NCI-H524 (cell line): ENCODE measurements around the gene ERGIC1.
"Not testable (repeated sequence)": the region's sequence is repeated elsewhere in the genome, so short reads cannot be mapped to it uniquely, and the experiment has no call there.

ENCODE experiments used
- DNase-seq, 2 experiments: peaks; one replicate each; lab custom pipeline; 2025; lab: John Stamatoyannopoulos, UW

ERGIC1 gene

DNA sequence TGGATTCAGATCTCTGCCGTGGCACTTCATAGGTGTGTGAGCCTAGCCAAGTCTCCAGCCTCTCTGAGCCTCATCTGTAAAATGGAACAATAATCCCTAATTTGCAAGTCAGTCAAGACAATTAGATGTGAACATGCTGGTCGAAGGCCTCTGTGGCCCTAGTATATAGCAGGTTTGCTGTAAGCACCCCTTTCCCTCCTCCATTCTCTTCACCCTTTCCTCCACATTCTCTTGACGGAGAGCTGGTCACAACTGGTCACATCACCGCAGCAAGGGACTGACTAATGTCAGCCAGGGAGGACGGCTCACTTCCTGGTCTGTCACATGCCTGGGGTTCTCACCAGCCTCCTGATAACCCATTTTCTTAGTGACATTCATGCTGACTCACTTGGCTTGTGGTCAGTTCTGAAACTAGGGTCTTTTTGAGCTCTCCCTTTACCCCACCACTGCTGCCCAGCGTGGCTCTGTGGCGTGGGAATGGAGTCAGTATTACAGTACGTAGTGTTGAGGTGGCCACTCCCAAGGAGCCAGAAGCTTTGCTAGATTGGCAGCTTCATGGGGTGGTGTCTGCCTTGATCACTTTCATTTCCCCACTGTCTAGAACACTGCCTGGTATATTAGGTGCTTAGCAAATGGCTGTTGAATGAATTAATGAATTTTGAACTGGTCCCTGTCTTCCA lies 47.8 kb downstream of the ERGIC1 start:
- no peak for DNase-seq

DNA sequence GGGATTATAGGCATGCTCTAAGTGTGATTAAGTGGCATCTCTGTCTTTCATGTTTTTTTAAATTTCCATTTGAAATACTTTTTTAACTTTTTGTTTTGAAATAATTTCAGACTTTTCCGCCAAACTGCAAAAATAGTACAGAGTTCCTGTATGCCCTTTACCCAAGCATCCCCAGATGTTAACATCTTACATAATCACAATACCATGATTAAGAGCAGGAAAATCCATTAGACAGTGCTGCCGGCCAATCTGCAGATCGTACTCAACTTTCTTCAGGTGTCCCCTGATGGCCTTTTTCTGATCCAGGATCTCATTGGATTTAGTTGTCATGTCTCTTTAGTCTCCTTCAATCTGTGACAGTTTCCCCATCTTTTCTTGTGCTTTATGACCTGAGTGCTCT lies 49.0 kb downstream of the ERGIC1 start:
- DNase-seq = no peak

DNA sequence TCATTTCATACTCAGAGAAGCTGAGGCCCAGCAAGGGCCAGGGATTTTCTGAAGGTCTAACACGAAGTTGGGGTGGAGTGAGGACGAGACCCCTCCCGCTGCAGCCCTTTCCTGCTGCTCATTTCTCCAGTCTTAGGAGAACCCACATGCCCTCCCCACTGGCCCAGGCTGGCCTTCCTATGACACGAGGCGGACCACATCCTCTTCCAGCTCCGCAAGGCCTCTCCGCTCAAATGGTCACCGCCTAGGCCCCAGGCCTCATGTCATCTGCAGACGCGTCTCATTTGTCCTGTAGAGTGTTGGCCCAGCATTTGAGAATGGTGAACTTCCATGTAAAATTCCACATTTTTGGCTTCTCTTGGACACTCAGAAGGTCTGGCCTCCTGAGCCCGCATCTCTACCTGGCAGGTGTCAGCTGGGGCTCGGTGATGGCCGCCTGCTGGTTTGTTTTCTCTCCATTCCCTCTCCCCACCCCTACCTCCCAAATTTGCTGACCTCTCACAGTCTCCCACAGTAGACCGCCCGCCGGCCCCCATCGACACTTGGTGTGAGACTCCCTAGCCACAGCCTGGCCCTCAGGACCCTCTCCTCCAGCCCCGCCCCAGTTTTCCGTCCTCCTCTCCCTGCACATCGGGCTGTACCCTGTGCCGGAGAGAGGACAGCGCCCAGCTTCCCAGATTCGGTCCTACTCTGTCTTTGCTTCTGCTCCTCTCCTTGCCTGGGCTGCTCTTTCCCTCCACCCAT lies 51.7 kb downstream of the ERGIC1 start:
- no peak for DNase-seq

DNA sequence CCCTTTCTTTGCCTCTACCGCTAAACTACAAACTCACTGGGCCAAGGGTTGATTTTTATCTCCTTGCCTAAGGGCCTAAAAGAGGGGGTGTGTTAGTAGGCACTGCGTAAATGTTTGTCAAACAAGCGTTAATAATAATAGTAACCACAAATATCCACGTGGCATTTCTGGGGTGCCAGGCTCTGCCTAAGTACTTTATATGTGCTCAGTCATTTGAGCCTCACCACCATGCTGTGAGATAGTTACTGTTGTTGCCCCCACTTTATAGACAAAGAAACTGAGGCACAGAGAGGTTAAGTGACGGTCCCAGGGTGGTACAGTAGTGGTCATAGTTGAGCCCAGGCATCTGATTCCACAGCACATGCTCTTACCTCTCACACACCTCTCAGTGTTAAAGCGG lies 52.4 kb downstream of the ERGIC1 start:
- no peak for DNase-seq

DNA sequence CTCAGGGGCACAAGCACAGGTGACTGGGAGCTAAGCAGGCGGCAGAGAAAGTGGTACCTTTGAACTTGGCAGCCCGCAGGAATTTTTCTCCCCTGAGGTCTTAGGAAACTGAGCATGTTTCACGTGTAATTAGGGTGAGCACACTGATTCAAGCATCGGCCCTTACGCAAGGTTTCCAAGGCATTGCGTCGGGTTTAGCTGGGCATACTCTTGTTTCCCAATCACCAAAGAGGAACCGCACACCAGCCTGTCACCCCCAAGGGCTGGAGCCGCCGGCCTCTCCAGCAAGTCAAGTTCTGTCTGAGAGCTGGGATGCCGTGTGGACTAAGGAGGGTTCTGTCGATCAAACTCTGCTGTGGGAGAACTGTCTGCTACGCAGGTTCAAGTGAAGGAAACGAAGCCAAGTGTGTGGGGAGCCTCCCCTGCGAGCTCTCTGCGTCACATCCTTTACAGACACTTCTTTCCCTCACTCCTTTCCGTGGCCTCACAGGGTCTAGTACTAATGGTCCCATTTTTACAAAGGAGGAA lies 53.0 kb downstream of the ERGIC1 start:
- DNase-seq = no peak

DNA sequence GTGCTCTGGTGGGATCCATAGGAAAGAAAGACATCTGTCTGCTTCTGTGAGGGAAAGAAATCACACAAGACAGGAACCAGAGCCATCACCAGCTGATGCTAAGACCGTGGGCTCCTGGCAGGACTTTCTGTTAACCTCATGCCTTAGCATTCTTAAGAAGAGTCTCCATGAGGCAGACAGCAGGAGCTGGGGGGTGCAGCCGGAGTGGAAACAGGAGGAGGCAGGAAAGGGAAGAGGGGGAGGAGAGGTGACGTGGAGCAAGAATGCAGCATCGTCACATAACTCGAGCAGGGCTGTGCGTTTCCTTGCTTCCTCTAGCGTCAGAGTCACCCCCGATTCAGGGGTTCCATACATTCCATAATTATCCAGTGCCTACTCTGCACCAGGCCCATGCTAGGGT lies 53.6 kb downstream of the ERGIC1 start:
- DNase-seq = no peak

DNA sequence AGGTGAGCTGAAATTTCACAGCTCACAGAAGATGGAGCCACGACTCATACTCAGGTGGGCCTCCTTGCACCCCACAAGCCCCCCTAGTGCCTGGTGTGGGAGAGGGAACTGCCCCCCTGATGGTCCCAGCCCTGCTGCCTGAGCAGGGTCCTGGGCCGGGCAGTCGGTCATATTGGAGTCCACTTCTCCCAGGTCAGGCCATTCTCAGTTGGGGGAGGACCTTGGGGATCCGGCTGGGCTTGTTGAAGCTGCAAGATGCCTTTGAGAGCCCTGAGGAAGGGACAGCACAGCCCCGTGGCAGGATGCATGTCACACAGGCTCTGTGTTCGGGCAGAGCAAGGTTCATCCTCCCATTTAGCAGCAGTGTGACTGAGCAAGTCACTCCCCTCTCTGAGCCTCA lies 56.6 kb downstream of the ERGIC1 start:
- no peak for DNase-seq

DNA sequence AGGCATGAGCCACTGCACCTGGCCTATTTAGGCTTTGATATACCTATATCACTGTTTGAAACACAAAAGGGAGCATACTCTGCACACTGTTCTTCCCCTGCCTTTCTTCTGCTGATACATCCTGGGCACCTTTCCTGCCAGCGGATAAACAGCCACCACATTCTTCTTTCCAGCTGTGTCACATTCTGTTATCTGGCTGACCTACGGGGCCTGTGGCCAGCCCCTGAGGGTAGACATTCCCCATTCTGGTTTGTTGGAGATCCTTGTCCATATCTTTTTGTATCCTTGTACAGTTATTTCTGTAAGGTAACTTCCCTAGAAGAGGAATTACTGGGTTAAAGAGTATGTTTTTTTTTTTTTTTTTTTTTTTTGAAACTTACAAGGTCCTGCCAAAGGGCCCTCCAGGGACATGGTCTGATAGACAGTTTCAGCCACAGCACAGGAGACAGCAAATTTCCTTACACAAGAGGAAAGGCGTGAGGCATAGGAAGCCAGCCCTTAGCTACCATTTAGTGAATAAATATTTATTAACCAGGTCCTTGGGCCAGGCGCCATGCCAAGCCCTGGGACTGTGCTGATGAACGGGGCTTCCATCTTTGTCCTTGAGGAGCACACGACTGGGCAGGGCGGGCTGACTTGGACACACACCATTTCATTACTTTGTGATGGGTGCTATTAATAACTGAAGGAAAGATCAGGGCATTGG lies 57.8 kb downstream of the ERGIC1 start:
- DNase-seq = no peak

DNA sequence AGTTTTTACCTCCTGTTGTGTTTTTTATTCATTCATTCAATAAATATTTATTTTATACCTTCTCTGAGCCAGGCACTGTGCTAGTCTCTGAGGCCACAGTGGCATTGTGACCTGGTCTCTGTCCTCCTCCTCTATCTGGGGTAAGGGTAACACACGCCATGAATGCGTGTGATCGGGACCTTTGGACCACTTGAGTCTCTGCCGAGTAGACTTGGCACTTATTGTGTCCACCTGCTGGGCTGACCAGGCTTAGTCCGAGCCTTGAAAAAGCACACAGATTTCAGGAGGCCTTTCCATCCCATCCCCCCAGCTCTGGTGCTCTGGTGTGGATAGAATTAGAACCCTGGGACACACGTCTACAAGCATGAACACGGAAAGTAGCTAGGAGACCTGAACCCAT lies 58.7 kb downstream of the ERGIC1 start:
- no peak for DNase-seq

DNA sequence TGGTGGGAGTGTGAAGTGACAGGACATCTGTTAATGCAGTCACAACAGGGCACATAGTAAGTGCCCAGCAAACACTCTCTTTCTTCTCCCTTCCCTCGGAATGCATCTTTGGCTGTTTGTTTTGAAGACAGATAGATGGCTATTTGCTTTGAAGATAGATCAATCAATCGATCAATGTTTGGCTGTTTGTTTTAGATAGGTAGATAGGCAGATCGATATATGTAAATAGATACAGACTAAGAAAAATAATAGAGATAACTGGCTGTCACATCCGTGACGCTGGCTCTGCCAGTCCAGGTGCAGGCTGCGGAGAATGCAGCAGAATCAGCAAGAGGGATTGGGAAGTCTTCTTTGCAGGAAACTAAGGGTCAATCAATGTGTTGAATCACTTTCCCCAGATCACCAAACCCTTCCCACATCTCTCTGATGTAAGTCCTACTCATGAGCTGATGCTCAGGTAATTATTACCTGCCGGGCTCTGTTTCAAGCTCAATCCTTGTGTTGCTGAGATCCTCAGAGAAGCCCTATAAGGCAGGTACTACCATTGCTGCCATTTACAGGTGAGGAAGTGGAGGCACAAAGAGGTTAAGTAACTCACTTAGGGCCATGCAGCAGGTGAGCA lies 60.8 kb downstream of the ERGIC1 start:
- no peak for DNase-seq

DNA sequence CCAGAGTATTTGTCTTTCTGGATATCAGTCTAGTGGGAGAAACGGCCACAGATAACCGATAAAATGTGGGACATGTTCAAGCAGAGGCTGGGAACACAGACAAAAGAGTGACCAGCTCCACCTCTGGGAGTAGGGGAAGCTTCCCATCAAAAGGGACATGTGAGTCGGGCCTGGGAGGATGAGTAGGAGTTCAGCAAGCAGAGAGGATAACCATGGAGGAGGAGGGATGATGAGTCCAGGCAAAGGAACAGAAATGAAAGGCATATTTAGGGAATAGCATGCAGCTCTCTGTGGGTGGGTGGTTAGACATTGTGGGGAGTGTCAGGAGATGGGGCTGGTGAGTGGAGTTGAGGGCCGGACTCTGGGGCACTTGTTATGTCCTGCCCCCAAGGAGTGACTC lies 61.5 kb downstream of the ERGIC1 start:
- no peak for DNase-seq

DNA sequence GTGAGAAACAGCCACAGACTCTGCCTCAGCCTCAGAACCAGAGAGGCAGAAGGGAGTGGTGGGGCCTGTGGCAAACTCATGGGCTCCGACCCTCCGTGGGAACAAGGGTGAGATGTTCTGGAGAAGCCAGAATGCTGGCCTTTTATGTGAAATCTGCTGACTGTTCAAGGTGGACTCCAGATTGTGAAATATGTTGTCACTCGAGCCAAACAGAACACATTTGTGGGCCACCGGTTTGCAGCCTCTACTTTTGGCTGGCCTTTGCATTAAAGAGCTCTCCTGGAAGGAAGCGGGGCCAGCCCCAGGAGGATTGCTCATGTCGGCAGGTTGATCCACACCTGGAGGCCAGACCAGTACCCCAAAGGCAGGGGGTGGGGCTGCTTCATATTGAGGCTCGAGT lies 62.4 kb downstream of the ERGIC1 start:
- DNase-seq = no peak

DNA sequence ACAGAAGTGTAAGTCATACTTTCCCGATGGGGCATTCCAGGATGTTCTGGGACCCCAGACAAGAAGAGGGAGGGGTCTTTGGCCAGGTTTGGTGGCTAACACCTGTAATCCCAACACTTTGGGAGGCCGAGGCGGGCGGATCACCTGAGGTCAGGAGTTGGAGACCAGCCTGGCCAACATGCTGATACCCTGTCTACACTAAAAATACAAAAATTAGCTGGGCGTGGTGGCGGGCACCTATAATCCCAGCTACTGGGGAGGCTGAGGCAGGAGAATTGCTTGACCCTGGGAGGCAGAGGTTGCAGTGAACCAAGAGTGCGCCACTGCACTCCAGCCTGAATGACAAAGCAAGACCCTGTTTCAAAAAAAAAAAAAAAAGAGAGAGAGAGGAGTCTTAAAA lies 63.0 kb downstream of the ERGIC1 start:
- not testable (repeated sequence) for DNase-seq

DNA sequence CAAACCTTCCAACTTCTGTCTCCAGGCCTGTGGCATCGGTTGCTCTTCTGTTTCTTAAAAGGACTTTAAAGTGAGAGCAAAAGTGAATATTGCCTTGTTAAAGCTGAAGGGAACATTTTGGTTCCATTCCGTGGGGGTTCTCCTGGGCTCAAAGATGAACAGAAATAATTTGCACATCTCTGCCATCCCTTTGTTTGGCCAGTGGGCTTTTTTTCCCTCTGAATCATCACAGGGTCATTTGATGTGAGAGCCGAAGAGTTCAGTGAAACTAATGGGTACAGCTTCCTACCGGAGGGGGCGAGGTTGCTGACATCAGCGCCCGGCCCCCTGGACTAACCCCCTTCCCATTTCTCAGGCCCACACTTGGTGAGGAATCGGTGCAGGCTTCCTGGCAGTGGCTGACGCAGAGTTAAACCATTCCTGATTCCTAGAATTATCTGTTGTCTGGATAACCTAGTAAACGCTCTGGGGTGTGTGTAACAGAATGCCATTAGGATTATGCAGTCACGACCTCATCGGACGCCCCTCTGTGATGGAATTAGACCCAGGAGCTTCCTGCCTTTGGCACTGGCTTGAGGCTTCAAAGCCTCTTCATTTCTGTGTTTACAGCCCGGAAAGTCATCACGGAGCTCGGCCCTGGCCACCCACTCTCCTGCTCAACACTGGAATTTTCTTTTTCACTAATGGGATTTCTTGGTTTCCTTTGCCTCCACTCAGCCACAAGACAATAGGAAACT lies 63.6 kb downstream of the ERGIC1 start:
- DNase-seq = no peak

DNA sequence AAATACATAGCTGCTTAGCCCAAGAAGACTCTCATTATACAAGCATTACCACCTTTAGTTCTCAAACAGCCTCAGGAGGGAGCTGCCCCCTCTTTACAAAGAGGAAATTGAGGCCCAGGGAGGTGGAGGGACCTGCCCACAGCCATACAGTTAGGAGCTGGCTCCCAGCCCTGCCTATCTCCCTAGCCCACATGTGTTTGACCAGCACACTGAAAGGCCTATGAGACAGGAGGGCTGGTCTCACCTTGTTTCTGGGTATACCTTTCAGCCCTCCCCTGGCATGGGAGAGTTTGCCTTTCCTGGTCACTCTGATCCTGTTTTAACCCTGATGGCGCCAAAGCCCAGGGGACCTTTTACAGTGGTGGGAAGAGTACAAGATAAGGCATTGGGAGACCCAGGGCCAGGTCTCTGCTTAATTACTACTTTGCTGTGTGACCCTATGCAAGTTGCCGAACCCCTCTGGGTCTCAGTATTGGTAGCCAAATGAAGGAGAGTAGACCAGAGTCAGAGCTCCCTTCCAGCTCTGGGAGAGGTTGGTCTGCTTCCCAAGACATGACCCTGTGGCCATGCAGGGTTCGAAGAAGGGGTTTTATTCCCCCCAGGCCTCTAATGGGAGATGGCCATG lies 64.3 kb downstream of the ERGIC1 start:
- DNase-seq = no peak

DNA sequence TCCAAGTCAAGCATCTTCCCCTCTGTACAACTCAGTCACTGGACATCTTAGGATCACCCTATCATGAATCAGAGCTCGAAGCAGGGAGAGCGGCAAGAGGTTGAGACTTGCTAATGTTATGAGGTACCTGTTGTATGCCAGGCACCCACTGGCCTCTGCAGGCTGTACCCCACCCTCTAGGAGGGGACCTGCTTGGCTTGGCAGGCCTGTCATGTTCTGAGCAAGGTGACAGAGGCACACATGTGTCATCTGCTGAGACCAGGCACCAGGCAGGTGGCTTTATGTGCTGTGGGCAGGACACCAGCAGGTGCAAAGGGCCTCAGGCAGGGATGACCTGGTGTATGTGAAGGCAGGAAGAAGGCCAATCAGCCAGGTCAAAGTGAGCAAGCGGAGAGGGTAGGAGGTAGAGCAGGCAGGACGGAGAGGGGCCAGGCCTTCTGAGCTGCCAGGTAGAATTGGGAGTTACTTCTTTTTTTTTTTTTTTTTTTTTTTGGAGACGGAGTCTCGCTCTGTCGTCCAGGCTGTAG lies 64.9 kb downstream of the ERGIC1 start:
- DNase-seq = no peak

DNA sequence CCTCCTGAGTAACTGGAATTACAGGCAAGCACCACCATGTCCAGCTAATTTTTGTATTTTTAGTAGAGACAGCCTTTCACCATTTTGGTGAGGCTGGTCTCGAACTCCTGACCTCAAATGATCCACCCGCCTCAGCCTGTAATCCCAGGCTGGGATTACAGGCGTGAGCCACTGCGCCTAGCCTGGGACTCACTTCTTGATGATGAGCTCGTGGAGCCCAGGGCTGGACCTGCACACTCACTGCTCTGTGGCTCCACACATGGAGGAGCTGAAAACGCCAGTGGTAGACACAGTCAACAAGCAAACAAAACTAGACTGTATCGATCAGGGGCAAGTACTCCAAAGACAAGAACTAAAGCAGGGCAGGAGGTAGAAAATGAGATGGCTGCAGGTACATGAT lies 65.4 kb downstream of the ERGIC1 start:
- DNase-seq = no peak

DNA sequence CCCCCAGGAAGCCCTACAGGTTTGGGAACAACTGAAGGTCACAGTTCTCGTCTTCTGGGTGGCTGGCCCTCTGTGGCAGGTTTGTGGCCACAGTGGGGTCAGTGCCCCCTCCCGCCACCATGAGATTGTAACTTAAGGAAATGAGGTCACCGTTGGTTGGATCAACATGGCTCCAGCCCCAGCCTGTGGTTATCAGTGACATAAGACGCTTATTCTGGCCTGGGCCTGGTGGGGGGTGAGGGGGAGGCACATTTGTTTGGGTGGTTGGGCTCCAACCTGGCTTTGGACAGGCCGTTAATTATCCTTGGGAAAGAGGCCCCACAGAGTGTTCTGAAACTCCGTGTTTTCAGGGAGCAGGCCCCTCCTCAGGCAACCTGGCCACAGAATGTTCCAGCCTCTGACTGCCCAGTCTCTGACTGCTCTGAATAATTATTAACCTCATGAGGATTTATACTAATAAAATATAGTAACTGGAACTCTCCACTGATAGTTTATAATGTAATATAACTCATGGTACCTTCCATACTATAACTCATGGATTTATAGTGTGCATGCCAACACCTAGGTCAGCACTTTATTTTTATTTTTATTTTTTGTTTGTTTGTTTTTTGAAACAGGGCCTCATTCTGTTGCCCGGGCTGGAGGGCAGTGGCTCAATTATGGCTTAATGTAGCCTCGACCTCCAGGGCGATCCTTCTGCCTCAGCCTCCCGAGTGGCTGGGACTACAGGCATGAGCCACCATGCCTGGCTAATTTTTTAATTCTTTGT lies 67.1 kb downstream of the ERGIC1 start:
- no peak for DNase-seq

DNA sequence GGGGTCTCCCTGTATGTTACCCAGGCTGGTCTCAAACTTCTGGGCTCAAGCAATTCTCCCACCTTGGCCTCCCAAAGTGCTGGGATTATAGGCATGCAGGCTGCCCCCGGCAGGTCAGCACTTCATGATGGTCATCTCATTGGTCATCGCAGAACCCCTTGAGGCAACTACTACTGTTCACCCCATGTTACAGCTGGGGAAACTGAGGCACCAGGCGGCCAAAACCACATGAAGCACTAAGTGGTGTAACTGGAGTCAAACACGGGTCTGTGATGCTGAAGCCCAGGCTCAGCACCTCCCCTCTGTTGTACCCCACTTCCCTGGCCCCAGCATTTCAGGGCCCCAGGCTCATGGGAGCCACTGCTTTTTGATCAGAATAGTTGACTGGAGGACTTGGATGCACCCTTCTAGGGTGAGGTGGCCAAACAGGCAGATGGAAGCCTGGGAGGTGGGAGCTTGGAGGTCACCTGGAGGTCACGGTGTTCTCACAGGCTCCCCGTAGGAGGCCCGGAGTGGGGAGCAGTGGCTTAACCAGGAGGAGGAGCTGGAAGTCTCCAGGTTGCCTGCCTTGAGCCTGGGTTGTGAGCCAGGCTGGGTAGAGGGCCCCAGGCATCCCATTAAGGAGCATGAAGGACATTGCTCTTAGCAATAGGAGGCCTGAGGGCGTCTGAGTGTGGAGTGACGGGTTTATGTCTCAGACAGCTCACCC lies 67.9 kb downstream of the ERGIC1 start:
- DNase-seq = no peak
